Measurements from ENCODE around the gene EYA4.

- TF ChIP-seq CTCF (conservative IDR thresholded peaks at IDR 0.05; ENCODE audit: low read length) (no peak), EZH2phosphoT487 (IDR thresholded peaks at IDR 0.05; ENCODE audit: borderline replicate concordance, low read depth, low read length) (no peak)
These were observed 263.0 kb downstream of the EYA4 start for GRCh38 chr6:133504158-133504557.

Data from OCI-LY7 (cell line).